Stimulated activated CD8-positive, alpha-beta memory T cell treated with anti-CD3 and anti-CD28 coated beads, Interleukin-7, amount 100 ng/mL, for 24 hours (primary cell): ENCODE measurements around the gene HMOX2.

Experiments used
- DNase-seq: peaks from one replicate; pipeline ENCODE4 v3.0.0-alpha.2; 2020; ENCODE audit warnings: low read depth

HMOX2 gene

GRCh38 chr16:4465977-4466779 is 10.0 kb upstream of the HMOX2 start:
- peak; percentile 37 for DNase-seq

DNA sequence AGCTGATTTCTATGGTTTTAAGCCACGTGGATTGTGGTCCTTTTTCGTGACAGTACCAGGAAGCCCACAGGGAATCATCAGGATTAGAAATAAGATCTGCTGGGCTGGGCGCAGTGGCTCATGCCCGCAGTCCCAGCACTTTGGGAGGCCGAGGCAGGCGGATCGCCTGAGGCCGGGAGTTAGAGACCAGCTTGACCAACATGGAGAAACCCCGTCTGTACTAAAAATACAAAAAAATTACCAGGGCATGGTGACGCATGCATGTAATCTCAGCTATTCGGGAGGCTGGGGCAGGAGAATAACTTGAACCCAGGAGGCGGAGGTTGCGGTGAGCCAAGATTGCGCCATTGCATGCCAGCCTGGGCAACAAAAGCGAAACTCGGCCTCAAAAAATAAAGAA is 8.3 kb upstream of the HMOX2 start:
- DNase-seq = no peak

GRCh38 chr16:4468972-4469371 is 7.2 kb upstream of the HMOX2 start:
- DNase-seq = no peak

GRCh38 chr16:4471869-4472268 is 4.3 kb upstream of the HMOX2 start:
- no peak for DNase-seq

- DNase-seq = no peak
Measured at GRCh38 chr16:4472880-4473279, 3.3 kb upstream of the HMOX2 start.

- peak; percentile 69 for DNase-seq
Measured at GRCh38 chr16:4474192-4474961, 1.8 kb upstream of the HMOX2 start, which contains the start of gene NMRAL1. Gene NMRAL1, minus strand, starts transcription at chr16:4474625. Its CDS starts 493 bp downstream, at chr16:4474132.

DNA sequence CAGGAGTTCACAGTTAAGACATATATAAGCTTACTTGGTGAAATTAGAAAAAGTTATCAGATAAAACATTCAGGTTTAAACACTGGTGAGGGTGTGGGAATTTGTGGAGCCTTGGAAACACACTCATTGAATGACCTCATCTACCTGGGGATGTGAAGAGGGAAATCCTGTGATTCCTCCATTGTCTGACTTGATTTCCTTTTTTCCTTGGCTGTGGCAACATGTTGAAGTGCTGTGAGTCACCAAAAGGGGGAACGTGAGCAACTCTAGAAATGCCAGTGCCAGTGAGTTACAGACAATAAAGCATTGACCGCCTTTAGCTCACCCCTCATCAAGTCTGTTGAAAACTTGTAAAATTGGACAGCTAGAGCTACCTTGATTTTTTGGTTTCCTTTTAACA is 1.8 kb downstream of the HMOX2 start:
- no peak for DNase-seq

DNA sequence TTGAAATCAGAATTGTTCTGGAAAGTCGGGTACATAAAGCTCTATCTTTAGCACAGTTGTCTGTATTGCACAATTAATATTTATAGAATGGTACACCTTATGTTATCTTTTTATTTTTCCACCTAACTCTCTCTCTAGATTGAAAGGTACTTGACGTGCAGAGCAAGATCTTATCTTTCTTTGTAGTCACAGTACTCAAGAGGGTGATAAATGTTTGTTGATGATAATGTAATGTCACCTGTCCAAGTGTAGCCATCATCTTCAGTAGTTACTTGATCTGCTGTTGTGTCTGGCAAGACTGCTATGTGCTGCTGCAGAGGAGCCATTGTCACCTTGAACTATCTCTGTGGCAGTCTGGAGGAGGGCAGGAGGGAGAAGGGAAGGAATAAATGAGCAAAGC is 5.3 kb downstream of the HMOX2 start:
- no peak for DNase-seq

GRCh38 chr16:4481963-4482362 is 5.8 kb downstream of the HMOX2 start:
- DNase-seq = no peak

DNA sequence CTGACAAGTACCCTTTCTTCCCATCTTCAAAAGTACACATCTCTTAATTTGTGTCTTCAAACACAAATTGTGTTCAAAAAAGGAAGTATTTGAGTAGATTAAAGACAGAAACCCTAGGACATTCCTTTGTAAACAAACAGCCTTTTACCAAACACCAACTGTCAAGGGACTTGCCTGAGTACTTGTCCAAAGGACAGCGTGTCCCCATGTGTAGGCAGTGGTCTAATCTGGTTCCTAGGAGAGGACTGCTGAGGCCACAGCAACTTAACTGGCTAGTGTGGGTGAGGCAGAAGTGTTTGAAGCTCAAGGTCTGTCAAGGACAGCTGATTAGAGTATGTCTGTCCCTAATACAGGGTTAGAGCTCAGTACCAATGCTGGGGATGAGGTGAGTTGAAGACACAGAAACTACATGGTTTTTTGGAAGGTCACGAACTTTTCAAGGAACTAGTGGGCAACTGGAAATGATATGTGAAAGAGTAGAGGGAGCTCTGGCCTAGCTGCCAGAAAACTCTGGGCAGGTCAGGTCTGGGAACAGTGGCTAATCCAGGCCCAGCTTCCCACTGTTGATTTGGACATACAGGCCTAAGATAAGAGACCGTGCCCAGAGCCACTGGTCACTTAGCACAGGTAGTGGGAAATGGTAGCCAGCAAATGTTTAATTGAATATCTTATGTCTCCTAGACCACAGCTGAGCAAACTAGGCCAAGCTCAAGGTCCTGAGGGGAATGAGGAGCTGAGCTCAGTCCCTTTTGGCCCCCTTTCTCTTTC is 10.1 kb downstream of the HMOX2 start:
- DNase-seq = no peak

DNA sequence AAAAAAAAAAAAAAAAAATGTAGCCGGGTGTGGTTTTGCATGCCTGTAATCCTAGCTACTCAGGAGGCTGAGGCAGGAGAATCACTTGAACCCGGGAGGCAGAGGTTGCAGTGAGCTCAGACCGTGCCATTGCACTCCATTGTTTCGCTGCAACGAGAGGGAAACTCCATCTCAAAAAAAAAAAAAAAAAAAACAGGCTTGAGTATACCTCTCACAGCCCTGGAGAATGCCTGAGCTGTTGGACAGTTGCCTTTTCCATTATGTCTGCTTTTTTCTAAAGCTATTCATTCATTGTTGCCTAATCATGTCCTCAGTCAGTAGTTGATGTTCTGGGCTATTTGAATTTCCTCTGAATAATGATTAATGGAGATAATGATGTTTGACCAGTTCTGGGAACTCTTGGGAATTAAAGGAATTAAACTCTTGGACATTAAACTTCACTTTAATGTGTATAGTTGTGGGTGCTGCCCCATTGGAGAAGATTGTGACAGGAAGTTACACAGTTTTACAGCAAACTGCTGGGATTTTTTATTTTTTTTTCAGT is 11.8 kb downstream of the HMOX2 start:
- no peak for DNase-seq

DNA sequence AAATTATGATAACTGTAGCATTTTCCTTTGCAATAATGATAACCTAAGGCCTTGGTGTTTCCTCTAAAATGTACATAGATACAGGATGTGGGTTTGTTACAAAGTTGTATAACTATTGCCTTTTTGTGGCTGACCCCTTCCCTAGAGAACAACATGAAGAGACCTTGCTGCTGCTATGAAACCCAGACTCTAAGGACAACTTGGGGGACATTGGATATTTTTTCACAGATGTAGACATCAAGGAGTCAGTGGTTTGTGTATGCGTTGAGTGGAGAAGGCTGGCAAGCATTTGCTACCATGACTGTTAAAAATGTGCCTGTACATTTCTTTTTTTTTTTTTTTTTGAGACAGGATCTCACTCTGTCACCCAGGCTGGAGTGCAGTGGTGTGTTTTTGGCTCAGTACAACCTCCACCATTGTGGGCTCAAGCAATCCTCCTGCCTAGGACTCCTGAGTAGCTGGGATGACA is 12.3 kb downstream of the HMOX2 start:
- DNase-seq = no peak

DNA sequence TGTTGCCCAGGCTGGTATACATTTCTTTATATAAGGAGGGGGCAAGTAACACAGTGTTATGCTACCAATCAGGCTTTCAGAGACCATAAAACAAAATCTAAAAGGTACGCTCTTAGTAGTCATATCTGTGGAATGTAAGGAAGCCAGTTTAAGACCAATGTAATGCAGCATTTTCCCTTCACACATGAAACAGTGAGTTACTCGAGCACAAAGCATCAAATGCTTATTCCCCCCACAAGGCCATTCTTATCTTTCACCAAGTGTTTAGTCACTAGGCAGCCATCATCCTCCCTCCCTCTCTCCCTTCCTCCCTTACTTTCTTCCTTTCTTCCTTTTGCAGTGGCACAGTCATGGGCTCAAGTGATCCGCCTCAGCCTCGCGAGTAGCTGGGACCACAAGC is 12.8 kb downstream of the HMOX2 start:
- no peak for DNase-seq

GRCh38 chr16:4491898-4492297 is 15.7 kb downstream of the HMOX2 start:
- DNase-seq = no peak

GRCh38 chr16:4494746-4495490 is 18.7 kb downstream of the HMOX2 start:
- no peak for DNase-seq

DNA sequence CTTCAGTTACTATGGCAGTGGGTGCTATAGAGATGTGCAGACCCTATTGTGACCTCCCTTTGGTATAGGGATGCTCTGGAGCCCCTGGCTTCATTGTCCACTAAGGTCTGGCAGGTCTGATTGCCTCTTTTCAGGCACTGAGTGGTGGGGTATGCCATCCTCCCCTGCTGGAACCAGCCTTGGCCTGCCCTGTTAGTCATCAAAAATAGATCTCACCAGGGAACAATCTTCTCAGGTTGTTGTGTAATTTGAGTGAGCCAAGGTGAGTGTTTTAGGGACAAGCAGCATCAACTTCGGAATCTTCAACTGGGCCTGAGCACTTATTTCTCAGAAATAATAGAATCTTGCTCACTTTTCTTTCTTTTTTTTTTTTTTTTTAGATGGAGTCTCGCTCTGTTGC is 19.6 kb downstream of the HMOX2 start:
- no peak for DNase-seq

DNA sequence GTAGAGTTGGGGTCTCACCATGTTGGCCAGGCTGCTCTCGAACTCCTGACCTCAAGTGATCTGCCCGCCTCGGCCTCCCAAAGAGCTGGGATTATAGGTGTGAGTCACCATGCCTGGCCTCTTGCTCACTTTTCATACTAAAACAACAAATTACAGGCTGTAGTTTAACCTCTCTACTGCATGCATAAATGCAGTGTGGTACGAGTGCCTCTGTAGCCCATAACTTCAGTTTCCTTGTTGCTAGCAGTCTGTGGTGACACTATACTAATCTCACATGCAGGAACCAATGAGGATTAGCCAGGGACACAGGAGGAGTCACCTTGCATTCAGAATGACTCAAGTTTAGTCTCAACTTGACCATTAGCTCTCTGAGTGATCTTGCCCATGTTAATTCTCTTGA is 20.1 kb downstream of the HMOX2 start:
- DNase-seq = no peak

- no peak for DNase-seq
Measured at GRCh38 chr16:4498546-4499195, 22.5 kb downstream of the HMOX2 start.

DNA sequence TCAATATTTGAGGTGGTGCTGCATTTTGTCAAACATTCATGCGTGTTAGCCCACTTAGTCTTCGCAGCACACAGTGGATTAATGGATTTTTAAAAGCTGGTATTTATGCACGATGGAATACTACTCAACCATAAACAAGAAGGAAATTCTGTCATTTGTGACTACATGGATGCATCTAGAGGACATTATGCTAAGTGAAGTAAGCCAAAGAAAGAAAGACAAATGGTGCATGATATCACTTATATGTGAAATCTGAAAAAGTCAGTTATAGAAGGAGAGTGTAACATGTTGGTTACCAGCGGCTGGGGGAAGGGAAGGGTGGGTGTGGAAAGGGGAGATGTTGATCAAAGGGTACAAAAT is 23.0 kb downstream of the HMOX2 start:
- no peak for DNase-seq

GRCh38 chr16:4500272-4500671 is 24.1 kb downstream of the HMOX2 start:
- no peak for DNase-seq

GRCh38 chr16:4501071-4501478 is 24.9 kb downstream of the HMOX2 start:
- no peak for DNase-seq
